Measurements from ENCODE around the gene ATG16L1. TPM values are rescaled to one million over a fixed set of nuclear protein-coding genes. Genes with fewer than 3 reads are reported as not detected.

Gene ATG16L1
- total and polyA plus RNA-seq, 9 of the 15 experiments (the other 6 are each of a cell fraction or from before 2014, with no cell fraction given), result 6.4 to 21.3 (median 17.2) TPM

DNA sequence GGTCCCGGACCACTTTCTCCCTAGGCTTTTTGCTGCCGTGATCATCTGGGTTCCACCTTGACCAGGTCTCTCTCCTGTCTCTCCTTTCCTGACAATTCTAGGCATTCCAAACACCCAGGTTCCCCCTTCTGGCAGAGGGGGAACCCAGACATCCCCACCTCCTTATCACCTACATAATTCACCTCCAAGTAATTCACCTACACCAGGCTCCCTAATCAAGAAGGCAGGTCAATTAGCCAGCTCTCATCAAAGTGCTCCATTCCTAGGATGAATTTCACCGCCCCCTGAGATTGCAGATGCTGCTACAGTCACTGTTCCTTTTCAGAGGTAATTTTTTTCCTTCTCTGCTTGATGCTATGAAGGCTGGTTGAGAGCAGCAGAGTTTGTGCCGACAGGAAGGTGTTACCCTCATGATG, 42.3 kb upstream of the ATG16L1 start (continued):
- TF ChIP-seq ZNF609 (CRISPR knock-in tag; IDR thresholded peaks at IDR 0.05; ENCODE audit: borderline replicate concordance), result no peak

DNA sequence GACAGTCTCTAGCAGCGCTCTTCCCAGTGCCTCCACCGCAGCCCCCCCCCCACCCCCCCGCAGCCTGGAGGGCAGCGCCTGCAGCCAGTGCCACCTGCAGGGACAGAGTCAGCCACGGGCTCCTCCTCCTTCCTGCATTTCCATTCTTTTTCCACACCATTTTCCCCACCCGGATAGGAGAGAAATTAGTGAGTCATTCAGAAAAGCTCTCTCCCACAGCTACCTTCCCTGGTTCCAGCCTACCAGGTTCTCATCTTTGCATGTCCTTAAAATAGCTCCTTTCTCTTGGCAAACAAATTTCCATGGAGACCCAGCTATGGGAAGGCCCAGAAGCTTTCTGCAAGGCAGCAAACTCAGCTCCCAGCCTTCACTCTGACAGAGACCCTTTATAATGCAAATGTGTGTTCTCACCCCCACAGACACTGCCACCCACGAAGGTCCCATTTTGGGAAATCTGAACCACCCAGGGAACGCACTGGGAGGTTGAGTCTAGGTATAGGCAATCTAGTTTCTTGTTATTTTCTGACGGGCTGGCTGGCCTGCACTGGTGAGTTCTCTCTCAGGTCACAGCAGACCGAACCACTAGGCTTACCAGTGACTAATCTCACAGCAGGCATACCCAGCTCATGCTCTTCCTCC, 41.8 kb upstream of the ATG16L1 start:
- no peaks in the 10 kb centered on the region for H3K36me3 ChIP-seq (ENCODE audit: control insufficient read depth, insufficient read depth, low read length)
- no peak for FAIRE-seq
- ChIA-PET POLR2A (interaction anchor here (1.0 kb wide), 1 partner anchor 43 kb away, joined by 3 read pairs; no protein-coding TSS in a partner anchor), CTCF (ENCODE audit: low intra/inter-chr PET ratio) (interaction anchor here (0.7 kb wide), 1 partner anchor 25 kb away, joined by 3 read pairs; no protein-coding TSS in a partner anchor)
- peak in 2 of 4 experiments; percentile 19 to 20 for DNase-seq (ENCODE audit: extremely low read depth in 1 of 4, low spot score in 3 of 4)
- H3K4me1 ChIP-seq (replicated peaks in 1 of 2; ENCODE audit: control insufficient read depth in 2 of 2, insufficient read depth in 2 of 2, low read length in 2 of 2), result peaks cover 0 to 11% of the 10 kb centered on the region in 2 experiments; a peak in 2 of 5 replicates
- no peaks in the 10 kb centered on the region for H3K9me3 ChIP-seq (replicated peaks; ENCODE audit: control insufficient read depth, insufficient read depth, low read depth, low read length)
- TF ChIP-seq VEZF1 (CRISPR knock-in tag; IDR thresholded peaks at IDR 0.05), result peak; percentile 36; the same call in 1 of the 2 replicates
- no peak for TF ChIP-seq NONO (IDR thresholded peaks at IDR 0.05; ENCODE audit: low read depth in 2 of 2, low read length in 1 of 2)
- no peak overlapping the region for H3K27ac ChIP-seq (ENCODE audit: extremely low read depth, low read depth, low read length)
- no TSS peak for BruUV-seq (replicated peaks)
- intact Hi-C loops (cut with micrococcal nuclease) (no loop called here), in situ Hi-C loops (cut with MboI) (no loop called here)
- H3K27me3 ChIP-seq (ENCODE audit: control insufficient read depth in 2 of 2, insufficient read depth in 2 of 2, low read length in 2 of 2), result no peaks in the 10 kb centered on the region
- H4K20me1 ChIP-seq (replicated peaks; ENCODE audit: control insufficient read depth, insufficient read depth, low read length), result no peaks in the 10 kb centered on the region
- no peak overlapping the region for H3K4me3 ChIP-seq
- H3K9me1 ChIP-seq (ENCODE audit: control insufficient read depth, insufficient read depth, low read length), result no peaks in the 10 kb centered on the region
- H3K4me2 ChIP-seq (ENCODE audit: insufficient read depth, low read length), result no peak overlapping the region
- H3K9ac ChIP-seq (ENCODE audit: insufficient read depth in 1 of 2, low read depth in 2 of 2, low read length in 2 of 2), result no peak overlapping the region
- no peak overlapping the region for H2AFZ ChIP-seq (ENCODE audit: low read depth, low read length)
- no peaks in the 10 kb centered on the region for H3K79me2 ChIP-seq (ENCODE audit: control insufficient read depth, insufficient read depth, low read length)
- 36% methylated on average over 5 of the region's 10 CpGs for WGBS (ENCODE audit: insufficient coverage, low coverage, missing lambda C conversion rate)
- no peak for ATAC-seq

All from K562 (cell line).